ENCODE results near the gene TFF3.

The TFF3 gene

DNA sequence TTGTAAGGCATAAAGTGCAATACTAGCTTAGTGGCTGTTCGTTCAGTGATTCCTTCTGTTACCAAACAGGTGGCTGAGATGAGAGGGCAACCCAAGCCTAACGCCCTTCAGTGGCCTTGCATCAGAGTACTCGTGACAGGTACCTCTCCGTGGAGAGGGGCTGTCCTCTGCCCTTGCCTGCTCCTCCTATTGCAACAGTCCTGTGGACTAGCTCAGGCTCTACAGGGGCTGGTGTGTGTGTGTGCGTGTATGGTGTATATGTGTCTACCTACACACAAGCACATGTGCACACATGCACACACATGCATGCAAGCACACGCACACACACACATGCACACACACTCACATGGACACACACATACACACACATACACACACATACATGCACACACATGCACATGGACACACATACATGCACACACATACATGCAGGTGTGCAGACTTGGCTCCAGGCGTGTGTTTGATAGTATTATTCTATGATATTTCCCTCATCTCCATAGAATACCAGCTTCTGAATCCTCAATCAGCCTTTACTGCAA, 15.1 kb downstream of the TFF3 start:
- POLR2A ChIA-PET (ENCODE audit: low non-redundant PET): no interaction called here
- TF ChIP-seq, protein P1, sequence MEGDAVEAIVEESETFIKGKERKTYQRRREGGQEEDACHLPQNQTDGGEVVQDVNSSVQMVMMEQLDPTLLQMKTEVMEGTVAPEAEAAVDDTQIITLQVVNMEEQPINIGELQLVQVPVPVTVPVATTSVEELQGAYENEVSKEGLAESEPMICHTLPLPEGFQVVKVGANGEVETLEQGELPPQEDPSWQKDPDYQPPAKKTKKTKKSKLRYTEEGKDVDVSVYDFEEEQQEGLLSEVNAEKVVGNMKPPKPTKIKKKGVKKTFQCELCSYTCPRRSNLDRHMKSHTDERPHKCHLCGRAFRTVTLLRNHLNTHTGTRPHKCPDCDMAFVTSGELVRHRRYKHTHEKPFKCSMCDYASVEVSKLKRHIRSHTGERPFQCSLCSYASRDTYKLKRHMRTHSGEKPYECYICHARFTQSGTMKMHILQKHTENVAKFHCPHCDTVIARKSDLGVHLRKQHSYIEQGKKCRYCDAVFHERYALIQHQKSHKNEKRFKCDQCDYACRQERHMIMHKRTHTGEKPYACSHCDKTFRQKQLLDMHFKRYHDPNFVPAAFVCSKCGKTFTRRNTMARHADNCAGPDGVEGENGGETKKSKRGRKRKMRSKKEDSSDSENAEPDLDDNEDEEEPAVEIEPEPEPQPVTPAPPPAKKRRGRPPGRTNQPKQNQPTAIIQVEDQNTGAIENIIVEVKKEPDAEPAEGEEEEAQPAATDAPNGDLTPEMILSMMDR (conservative IDR thresholded peaks at IDR 0.05; ENCODE audit: low read depth): no peak

DNA sequence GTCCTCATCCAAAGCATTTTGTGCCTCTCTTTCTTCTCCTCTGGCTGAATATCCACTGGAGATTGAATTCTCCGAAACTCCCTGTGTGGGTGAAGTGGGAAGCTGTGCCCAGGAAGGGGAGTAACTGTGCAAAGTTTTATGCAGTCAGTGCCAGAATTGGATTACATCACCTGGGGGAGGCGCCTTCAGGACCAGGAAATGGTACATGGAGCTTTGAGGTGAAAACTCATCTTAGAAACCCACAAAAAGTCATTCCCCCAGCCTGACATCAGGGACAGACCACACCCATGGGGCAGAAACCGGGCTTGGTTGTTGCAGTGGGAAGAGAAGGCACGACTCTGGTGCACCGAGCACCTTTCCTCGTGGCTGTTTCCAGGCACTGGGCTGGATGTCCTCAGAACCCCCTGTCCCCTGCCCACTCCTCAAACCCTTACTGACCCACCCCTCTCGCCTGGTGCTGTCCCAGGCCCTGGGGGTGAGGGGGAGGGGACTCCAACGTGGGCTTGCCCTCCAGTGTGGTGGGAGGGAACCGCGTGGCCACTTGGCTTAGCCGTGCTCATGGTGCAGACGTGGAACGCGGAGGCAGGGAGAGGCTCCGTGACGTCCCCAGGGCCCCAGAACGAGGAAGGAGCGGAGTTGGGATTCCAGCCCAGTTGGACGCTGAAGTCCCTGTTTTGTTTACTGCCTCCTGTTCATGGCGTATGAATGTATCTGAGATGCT, 15.7 kb downstream of the TFF3 start:
- no peak for DNase-seq (ENCODE audit: low spot score)
- TF ChIP-seq, protein P1 (conservative IDR thresholded peaks at IDR 0.05; ENCODE audit: low read depth): no peak
- ChIA-PET CTCF (no interaction called here), POLR2A (ENCODE audit: low non-redundant PET) (no interaction called here)
- H3K27ac ChIP-seq: no peak overlapping the region

More for the DNA sequence above, 15.1 kb downstream of the TFF3 start:
- no peak for DNase-seq (ENCODE audit: low spot score)
- no peak overlapping the region for H3K27ac ChIP-seq
- CTCF ChIA-PET: no interaction called here

DNA sequence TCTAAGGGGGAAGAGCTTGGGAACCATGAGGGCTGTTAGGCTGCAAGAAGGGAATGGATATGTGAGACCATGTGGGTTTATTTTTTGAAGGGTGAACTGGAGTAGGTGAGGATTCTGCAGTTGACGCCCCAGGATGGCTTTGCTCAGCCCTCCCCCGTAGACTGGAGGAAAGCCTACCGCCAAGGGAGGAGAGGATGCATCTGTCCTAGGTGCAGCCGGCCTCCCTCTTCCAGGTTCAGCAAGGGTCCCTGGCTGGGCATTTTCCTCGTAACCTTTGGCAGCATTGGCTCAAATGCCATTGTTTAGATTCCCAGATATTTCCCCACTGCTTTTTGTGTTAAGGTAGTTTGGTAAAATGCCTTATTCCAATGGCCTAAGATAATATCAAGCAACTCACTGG, 16.6 kb downstream of the TFF3 start:
- H3K27ac ChIP-seq: no peak overlapping the region
- CTCF ChIA-PET: no interaction called here
- DNase-seq (ENCODE audit: low spot score): no peak
- TF ChIP-seq, protein P1 (conservative IDR thresholded peaks at IDR 0.05; ENCODE audit: low read depth): no peak
- POLR2A ChIA-PET (ENCODE audit: low non-redundant PET): no interaction called here

DNA sequence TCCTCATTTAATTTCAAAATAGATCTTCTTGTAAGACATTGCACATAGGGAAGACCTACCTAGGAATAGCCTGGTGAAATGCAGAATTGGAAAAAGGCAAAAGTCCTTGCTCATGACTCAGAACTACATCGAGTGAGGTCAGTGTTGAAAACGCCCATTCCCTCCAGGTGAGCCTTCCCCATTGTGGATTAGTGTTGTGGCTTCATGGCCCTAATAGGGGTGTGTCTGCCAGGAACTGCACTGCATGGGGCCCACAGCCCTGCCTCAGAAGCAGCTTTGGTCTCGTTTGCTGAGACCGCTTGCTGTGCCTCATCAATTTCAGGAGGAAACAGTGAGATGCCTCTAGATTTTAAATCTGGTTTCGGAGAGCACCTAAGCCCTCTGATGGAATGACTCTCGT, 17.0 kb downstream of the TFF3 start:
- POLR2A ChIA-PET (ENCODE audit: low non-redundant PET): no interaction called here

DNA sequence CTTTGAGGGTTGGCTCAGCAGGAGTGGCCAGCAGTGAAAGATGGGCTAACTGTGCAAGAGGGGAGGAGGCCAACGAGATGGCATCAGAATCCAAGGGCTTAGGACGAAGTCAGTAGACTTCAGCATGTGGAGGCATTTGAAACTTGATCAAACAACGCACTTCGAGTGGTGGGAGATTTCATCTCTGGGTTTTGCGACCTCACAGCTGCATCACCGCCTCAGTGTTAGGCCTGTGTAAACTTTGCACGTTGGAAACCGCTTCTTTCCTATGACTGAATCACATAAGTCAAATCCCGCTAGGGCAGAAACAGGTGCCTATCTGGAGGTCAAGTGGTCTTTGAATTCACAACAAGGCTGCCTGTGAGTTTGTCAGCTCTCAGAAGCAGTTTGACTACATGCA, 17.8 kb downstream of the TFF3 start:
- TF ChIP-seq, protein P1 (conservative IDR thresholded peaks at IDR 0.05; ENCODE audit: low read depth): no peak
- DNase-seq (ENCODE audit: low spot score): no peak
- ChIA-PET CTCF (no interaction called here), POLR2A (ENCODE audit: low non-redundant PET) (no interaction called here)
- H3K27ac ChIP-seq: no peak overlapping the region

More for the DNA sequence above, 17.0 kb downstream of the TFF3 start:
- TF ChIP-seq, protein P1 (conservative IDR thresholded peaks at IDR 0.05; ENCODE audit: low read depth): no peak
- DNase-seq (ENCODE audit: low spot score): peak; percentile 26
- H3K27ac ChIP-seq: no peak overlapping the region
- CTCF ChIA-PET: no interaction called here

DNA sequence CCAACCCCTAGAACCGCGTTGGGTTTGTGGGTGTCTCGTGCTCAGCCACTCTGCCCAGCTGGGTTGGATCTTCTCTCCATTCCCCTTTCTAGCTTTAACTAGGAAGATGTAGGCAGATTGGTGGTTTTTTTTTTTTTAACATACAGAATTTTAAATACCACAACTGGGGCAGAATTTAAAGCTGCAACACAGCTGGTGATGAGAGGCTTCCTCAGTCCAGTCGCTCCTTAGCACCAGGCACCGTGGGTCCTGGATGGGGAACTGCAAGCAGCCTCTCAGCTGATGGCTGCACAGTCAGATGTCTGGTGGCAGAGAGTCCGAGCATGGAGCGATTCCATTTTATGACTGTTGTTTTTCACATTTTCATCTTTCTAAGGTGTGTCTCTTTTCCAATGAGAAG, 18.7 kb downstream of the TFF3 start:
- no peak overlapping the region for H3K27ac ChIP-seq
- POLR2A ChIA-PET (ENCODE audit: low non-redundant PET): no interaction called here
- no peak for DNase-seq (ENCODE audit: low spot score)
- TF ChIP-seq, protein P1 (conservative IDR thresholded peaks at IDR 0.05; ENCODE audit: low read depth): no peak
- CTCF ChIA-PET: interaction anchor here (0.6 to 1.5 kb wide), 3 partner anchors 14 to 169 kb away, joined by 3 to 7 read pairs (median 6); no protein-coding TSS in a partner anchor
